GM19463 (cell line): Measurements from ENCODE around the gene ZNF277.
"Not testable (repeated sequence)": the region's sequence is repeated elsewhere in the genome, so short reads cannot be mapped to it uniquely, and the experiment has no call there.

Experiments
- ATAC-seq: cut with Tn5 transposase; IDR thresholded peaks from one replicate; pipeline ENCODE4 v1.9.1; 2021; ENCODE audit warnings: mild to moderate bottlenecking, moderate library complexity; ENCODE audit not compliant: unreplicated experiment

The ZNF277 gene

DNA sequence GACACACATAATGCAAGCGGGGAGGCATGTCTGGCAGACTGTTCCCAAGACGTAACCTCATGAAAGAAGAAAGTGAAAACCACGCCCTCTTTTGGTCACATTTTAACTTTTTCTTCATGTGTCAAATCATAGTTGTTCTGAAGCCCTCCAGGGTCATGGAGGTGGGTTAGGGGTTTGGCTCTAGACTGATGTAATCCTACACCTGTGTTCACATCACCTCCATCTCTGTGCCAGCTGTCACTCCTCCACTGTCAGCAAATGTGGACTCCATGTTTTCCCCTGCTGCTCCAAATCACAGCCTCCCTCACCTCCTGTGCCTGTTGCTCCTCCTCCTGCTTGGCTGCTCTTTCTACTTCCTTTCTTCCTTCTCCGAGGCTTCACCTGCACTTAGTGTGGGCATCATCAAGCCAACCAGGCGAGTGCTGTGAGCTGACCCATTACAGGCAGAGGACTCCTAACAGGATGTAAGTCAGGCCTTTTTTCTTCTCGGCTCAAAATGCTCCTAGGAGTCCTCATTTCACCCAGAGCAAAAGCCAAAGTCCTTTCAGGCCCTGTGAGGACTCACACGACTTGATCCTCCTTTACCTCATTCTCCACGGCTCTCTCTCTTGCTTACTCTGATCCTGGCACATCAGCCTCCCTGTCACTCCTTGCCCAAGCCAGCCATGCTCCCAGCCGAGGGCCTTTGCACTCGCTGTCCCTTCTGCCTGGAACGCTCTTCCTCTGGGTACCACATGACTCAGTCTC is 177.3 kb downstream of the ZNF277 start:
- peak; percentile 72 for ATAC-seq

- no peak for ATAC-seq
Measured at GRCh38 chr7:112385516-112385915, 179.0 kb downstream of the ZNF277 start.

DNA sequence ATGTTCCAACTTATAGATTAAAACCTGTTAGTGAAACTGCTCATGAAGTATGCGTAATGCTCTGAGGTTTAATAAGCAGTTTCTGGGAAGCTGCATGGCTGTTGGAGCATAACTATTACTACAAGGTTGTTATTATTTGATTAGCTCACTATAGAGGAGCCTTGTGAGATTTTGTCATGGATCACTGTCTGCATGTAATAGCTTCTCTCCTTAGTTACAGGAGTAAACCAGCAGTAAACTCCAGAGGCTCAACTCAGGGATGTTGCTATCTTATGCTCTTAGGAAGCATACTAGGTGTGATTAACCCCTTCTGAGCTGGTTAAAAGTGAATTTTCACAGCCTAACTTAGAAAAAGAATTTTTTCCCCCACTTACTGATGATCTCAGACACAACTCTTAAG is 180.1 kb downstream of the ZNF277 start:
- ATAC-seq: no peak

DNA sequence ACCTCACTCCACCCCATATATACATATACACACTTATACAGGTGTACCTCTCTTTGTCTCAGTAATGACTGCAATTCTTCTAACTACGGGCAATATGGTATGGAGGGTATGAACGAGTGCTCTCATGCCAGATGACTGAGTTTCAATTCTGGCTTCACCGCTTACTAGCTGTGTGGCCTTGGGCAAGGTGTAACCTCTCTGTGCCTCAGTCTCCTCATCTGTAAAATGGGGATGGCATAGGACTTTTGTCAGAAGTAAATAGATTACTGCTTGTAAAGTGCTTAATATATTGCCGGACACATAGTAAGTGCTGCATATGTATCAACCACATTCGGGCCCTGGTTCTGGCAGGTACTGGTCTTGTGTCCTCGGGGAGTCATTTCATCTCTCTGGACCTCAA is 183.7 kb downstream of the ZNF277 start:
- no peak for ATAC-seq

GRCh38 chr7:112391079-112391821 is 184.8 kb downstream of the ZNF277 start:
- not testable (repeated sequence) for ATAC-seq

DNA sequence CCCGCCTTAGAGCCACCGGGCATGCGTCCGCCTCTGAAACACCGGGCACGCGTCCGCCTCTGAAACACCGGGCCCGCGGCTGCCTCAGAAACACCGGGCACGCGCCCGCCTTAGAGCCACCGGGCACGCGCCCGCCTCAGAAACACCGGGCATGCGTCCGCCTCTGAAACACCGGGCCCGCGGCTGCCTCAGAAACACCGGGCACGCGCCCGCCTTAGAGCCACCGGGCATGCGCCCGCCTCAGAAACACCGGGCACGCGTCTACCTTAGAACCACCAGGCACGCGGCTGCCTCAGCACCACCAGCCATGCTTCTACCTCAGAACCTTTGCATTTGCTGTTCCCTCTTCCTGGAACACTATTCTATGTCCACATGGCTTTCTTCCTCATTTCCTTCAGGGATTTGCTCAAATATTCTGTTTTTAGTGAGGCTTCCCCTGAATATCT is 185.4 kb downstream of the ZNF277 start:
- ATAC-seq: peak; percentile 75
